Nucleus accumbens (tissue), 56 donors: ENCODE results near the gene CCDC141.

Experiments used
- DNase-seq, 56 donors: peaks; one replicate each; lab custom pipeline; 2025; lab: John Stamatoyannopoulos, UW

CCDC141 gene

GRCh38 chr2:178834086-178834485, 215.9 kb downstream of the CCDC141 start:
- no peak for DNase-seq

GRCh38 chr2:178833382-178833781, 216.6 kb downstream of the CCDC141 start:
- DNase-seq: no peak

- DNase-seq: no peak
Observed at GRCh38 chr2:178830451-178830850, 219.5 kb downstream of the CCDC141 start.

DNA sequence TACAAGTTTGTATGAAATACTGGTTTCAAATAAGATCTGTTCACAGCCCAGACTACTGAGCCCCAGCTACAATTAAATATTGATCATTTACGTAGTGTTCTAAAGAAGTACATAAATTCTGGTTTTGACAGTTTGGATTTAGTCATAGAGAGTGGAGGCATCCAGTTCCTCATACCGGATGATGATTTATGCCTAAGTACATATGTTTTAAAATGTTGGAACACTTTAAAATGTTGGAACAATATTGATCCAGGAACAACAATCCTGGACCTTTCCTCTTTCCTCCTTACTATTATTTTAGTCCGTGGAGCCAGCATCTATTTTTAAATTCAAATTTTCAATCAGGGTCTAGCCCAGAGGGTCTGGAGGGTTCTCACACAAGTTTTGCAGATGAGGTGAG, 220.0 kb downstream of the CCDC141 start:
- DNase-seq: no peak

- no peak for DNase-seq
Observed at GRCh38 chr2:178829299-178829960, 220.5 kb downstream of the CCDC141 start.

DNA sequence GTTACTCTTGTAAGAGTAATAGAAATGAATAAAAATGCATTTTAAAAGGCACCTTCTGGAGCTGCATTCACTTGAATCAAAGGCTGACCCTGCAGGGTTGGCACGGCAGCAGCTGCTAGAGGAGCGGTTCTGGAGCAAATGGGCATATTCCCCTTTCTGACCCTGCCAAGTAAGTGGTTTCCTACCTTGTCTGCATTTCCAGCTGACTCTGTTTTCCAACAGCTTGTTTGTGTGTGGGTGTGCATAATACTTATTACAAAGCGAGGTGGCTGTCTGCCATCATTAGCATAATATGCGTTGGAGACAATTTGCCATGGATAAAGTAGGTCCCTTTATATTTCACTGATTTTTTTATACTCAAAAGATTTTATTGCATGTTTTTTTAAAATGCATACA, 221.5 kb downstream of the CCDC141 start:
- no peak for DNase-seq

DNA sequence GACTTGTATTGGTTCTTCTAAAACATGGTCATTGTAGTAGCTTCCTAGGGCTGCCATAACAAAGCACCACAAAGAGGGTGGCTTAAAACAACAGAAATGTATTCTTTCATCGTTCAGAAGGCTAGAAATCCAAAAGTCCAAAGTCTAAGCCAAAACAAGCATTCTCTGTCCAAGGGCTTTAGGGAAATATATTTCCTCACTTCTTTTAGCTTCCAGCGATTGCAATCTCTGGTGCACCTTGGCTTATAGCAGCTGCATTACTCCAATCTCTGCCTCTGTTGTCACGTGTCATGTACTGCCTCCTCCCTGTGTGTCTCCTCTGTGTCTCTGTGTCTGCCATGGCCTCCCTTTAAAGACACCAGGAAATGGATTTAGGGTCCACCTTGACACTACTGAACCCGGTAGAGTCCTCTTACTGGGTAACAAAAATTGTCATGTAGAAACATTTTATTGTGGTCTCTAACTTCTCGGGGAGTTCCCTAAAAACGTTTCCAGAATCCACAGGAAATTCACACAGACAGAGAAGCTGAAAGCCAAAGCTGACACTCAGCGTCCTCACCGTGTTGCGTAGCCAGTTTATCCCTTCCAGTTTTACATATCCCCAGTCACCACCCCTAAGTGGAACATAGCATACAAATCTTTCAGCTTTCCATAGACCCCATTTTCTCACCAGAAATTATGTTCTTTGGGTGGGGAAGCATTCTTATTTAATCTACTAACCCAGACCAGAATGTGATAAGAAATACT, 222.0 kb downstream of the CCDC141 start:
- no peak for DNase-seq

GRCh38 chr2:178827111-178827510, 222.8 kb downstream of the CCDC141 start:
- DNase-seq: no peak

DNA sequence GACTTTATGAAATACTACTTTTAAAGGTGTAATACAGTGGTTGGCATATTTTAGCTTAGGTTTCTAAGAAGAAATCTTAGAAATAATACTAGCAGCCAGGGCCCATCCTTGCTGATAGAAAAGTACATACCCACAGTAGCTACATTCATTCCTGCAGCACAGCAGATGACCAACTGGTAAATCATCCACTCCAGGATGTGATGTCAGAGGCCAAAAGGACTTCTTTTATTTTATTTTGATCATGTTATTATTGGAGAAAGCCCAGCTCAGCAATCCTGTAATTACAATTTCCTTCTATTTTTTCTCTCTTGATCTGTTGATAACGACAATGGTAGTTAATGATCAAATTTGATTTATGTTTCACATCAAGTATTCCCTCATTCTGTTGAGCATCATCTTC, 224.8 kb downstream of the CCDC141 start:
- DNase-seq: no peak

DNA sequence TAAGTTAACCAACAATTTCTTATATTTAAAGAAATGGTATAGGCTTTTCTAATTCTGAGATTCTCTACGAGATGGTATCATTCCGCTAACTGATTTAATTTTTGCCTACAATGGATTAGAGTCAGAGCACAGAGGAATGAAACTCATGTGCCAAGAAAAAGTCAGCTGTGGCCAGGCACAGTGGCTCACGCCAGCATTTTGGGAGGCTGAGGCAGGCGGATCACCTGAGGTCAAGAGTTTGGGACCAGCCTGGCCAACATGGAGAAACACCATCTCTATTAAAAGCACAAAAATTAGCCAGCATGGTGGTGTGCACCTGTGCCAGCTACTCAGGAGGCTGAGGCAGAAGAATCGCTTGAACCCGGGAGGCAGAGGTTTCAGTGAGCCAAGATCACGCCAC, 225.8 kb downstream of the CCDC141 start:
- DNase-seq: no peak

DNA sequence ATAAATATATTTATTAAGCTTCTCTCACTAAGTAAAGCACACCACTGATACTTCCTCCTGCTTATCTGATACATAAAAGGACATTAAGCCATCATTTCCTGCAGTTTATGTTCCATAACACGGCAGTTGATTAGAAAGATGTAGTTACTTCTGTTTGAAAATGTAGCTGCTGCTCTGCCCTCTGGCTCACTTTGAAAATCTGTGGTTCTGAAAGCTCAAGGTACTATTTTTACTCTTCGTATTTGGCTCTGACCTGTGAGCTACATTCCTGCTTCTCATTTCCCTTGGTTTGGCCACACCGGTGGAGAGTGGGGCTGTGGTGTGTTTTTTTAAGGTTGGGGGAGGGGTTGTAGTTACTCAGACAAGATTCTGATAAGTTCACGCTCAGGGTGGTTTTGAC, 229.9 kb downstream of the CCDC141 start:
- DNase-seq: no peak

DNA sequence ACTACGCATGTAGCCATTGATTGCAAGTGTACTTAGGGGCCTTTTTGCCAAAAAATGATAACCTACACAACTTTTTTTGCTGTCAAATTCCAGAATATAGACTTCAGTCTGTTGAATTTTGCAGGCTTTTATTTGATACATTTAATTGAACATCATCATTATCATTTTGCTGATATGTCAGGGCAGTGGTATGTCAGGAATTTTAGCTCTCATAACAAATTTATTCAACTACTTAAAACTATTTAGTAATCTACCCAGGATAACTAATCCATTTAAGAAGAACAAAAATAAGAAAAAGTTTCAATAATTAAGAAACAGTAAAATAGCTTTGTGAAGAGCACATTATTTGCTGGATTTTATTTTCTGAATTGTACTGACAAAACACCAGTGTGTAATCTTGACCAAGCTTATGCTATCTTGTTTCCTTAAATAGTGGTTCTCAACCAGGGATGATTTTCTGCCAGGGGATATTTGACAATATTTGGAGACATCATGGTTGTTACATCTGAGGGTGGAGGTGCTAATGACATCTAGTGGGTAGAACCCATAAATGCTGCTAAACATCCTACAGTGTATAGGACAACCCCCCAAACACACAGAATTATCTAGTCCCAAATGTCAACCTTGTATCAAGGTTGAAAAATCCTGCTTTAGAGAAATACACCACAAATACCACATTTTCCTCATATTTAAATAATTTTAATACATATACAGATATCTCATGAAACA, 230.6 kb downstream of the CCDC141 start:
- no peak for DNase-seq

- DNase-seq: no peak
Observed at GRCh38 chr2:178811901-178812300, 238.0 kb downstream of the CCDC141 start.

- no peak for DNase-seq
Observed at GRCh38 chr2:178811045-178811444, 238.9 kb downstream of the CCDC141 start.

DNA sequence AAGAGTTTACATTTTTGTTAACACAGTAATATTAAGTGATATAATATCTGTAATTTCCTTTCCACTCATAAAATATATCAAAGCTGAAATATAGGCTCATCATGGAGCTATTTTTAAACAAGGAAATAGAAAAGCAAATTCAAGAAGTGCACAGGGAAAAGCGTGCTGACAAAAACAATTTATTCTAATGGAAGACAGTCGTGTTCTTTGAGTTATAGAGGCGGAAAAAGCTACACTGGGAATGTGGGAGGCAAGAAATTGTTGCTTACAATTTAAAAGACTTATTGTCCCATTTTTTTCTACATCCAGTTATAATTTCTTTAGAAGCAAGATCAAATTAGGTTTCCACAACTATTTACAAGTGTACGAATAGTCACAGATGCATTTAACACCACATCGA, 239.5 kb downstream of the CCDC141 start:
- no peak for DNase-seq

DNA sequence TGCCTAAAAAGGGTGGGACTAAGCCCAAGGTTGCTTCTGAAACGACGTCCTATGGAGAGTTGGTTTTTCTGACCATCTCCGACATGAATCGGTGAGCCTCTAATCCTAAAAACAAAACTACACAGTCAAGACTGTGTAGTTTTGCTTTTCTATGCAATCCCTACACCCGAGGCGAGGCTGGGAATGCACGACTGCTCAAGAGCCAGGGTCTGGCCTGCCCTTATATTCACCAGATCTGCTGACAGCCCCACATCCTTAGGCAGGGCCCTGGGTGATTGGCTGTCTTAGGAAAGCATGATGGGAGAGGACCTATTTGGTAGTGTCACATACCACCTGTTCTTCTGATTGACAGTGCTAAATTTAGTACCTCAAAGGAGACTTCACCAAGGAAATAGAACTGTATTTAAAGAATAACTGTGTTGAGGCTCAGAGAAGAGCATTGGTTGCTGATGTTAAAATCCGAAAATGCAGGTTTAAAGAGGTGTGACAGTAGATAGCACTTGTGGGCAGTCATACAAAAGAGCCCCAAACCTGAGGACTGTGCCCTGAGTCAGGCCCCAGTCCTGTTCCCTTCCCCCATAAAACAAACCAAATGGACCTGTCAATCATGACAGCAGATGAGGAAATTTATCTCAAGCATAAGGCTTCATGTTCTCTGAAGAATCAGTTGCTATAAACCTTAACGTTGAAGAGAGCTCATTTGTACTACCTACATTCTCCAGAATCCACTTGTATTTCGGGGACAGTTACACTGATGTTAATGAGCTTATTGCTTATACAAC, 242.5 kb downstream of the CCDC141 start, which contains the start of gene TTN:
TSS of gene TTN (minus strand) at position 197 of the 782 bp plus-strand sequence. CDS start 2,781 bp downstream, outside the sequence.
- DNase-seq: no peak

DNA sequence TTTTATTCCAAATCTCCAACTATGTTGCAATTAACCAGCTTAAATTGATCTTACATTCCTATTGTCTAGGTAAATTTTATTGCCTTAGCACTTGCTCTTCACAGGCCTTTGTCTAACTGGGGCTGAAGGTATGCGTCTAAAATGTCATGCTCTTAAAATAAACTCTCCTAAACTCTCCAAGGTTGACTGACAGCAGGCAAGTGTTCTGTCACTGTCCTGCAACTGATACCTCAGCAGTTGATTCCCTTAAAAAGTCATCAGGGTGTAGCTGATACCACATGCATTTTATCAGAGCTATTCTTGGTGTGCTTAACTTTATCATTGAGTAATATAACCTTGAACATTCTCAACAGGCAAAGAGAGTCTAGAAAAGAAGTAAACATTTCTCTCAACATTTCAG, 243.4 kb downstream of the CCDC141 start:
- DNase-seq: no peak

DNA sequence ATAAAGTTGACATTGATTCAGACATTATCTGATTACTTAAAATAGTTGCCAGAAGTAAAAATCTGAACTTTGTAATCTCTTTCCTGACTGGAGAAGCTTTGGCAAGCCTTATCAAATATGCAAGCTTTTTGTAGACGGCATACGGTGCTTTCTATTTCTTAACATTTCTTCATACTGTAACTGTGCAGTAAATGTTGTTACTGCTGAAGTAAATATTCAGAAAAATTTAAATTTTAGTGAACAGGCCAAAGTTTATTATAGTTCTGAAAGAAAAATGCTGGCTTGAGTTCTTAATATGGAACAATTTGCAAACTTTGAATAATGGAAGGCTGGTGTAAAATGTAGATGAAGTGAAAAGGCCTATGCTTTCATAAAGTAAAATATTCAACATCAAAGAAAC, 244.5 kb downstream of the CCDC141 start:
- DNase-seq: no peak

DNA sequence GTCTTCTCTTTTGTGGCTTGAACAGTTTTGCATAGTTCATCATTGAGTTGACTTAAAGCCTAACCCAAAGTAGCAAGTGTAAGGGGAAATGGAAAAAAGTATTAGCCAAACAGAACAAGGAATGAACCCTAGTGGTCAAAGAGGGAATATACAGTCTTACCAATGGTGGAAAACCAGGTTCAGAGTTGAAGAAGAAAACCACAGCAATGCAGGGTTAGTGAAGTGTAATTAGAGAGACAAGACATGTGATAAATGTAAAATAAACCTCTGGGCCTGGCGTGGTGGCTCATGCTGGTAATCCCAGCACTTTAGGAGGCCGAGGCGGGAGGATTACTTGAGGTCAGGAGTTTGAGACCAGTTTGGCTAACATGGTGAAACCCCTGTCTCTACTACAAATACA, 245.1 kb downstream of the CCDC141 start:
- no peak for DNase-seq

GRCh38 chr2:178800510-178800909, 249.4 kb downstream of the CCDC141 start:
- no peak for DNase-seq

- no peak for DNase-seq
Observed at GRCh38 chr2:178799305-178799704, 250.6 kb downstream of the CCDC141 start.
